Measurements from ENCODE around the gene SLC66A3. TPM values are rescaled to one million over a fixed set of nuclear protein-coding genes. Genes with fewer than 3 reads are reported as not detected.
"Not testable (repeated sequence)": the region's sequence is repeated elsewhere in the genome, so short reads cannot be mapped to it uniquely, and the experiment has no call there.

Gene SLC66A3
- total RNA-seq, 1 experiment from 2014 or later, result 3.7 TPM

DNA sequence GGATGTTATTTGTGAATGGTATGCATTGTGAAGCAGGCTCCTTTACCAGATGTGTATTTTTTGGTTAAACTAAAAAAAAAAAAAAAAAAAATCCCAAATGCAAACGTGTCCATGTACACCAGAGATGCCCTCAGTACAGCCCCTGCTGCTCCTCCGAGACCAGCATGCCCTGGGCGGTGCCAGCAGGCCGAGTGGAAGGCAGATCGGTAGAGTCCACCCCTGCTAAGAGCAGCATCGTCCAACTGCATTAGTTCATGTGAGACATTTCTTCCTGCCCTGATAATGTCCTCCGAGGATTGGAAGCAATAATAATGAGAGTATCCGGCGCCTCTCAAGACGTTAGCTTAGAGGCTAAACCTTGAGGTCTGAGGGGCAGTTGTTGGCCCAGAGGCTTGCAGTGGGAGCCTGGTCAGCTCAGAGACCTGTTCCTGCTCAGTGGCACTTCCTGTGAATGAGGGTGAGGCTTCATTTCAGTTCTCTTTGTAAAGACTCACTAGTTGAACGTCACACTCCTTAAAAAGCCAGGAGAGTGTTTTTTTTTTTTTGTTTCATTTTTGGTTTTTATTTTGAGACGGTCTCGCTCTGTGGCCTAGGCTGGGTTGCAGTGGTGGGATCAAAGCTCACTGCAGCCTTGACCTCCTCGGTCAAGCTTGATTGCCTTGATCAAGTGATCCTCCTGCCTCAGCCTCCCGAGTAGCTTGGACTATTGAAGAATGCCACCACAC lies 5.6 kb downstream of the SLC66A3 start:
- POLR2A ChIA-PET, result interaction anchor here (0.9 to 1.7 kb wide), 2 partner anchors 10 to 28 kb away, joined by 3 to 7 read pairs; a partner anchor contains a TSS

GRCh38 chr2:11161747-11162146 lies 6.5 kb downstream of the SLC66A3 start:
- Mint-ChIP-seq H3K4me3 (ENCODE audit: unreplicated experiment) (no peak overlapping the region), H3K36me3 (ENCODE audit: insufficient read depth, unreplicated experiment) (peaks cover 6% of the 10 kb centered on the region), H3K4me1 (ENCODE audit: insufficient read depth, unreplicated experiment) (no peaks in the 10 kb centered on the region), H3K27ac (ENCODE audit: low read depth, unreplicated experiment) (no peak overlapping the region), H3K27me3 (ENCODE audit: insufficient read depth, unreplicated experiment) (no peaks in the 10 kb centered on the region), H3K9me3 (ENCODE audit: unreplicated experiment) (no peaks in the 10 kb centered on the region)
- CTCF ChIA-PET, result interaction anchor here (0.7 to 1.8 kb wide), 6 partner anchors 11 to 285 kb away, joined by 3 to 7 read pairs (median 4); a partner anchor contains a TSS
- intact Hi-C loops (cut with micrococcal nuclease), result no loop called here
- BruUV-seq (replicated peaks), result no TSS peak
- no peak for DNase-seq (ENCODE audit: unreplicated experiment)
- POLR2A ChIA-PET, result interaction anchor here (0.9 to 1.7 kb wide), 2 partner anchors 9 to 29 kb away, joined by 3 to 7 read pairs; a partner anchor contains a TSS
- no peak for TF ChIP-seq CTCF (IDR thresholded peaks at IDR 0.05; ENCODE audit: unreplicated experiment)

More for the DNA sequence above, 5.6 kb downstream of the SLC66A3 start:
- no peak for DNase-seq (ENCODE audit: unreplicated experiment)
- intact Hi-C loops (cut with micrococcal nuclease), result no loop called here
- H3K36me3 Mint-ChIP-seq (ENCODE audit: insufficient read depth, unreplicated experiment), result peaks cover 6% of the 10 kb centered on the region
- TF ChIP-seq CTCF (IDR thresholded peaks at IDR 0.05; ENCODE audit: unreplicated experiment), result no peak
- H3K4me3 Mint-ChIP-seq (ENCODE audit: unreplicated experiment), result no peak overlapping the region
- no peaks in the 10 kb centered on the region for H3K27me3 Mint-ChIP-seq (ENCODE audit: insufficient read depth, unreplicated experiment)
- no peak overlapping the region for H3K27ac Mint-ChIP-seq (ENCODE audit: low read depth, unreplicated experiment)
- H3K4me1 Mint-ChIP-seq (ENCODE audit: insufficient read depth, unreplicated experiment), result no peaks in the 10 kb centered on the region
- CTCF ChIA-PET, result interaction anchor here (0.7 to 1.8 kb wide), 5 partner anchors 11 to 251 kb away, joined by 3 to 7 read pairs (median 4); a partner anchor contains a TSS
- H3K9me3 Mint-ChIP-seq (ENCODE audit: unreplicated experiment), result no peaks in the 10 kb centered on the region
- no TSS peak for BruUV-seq (replicated peaks)

DNA sequence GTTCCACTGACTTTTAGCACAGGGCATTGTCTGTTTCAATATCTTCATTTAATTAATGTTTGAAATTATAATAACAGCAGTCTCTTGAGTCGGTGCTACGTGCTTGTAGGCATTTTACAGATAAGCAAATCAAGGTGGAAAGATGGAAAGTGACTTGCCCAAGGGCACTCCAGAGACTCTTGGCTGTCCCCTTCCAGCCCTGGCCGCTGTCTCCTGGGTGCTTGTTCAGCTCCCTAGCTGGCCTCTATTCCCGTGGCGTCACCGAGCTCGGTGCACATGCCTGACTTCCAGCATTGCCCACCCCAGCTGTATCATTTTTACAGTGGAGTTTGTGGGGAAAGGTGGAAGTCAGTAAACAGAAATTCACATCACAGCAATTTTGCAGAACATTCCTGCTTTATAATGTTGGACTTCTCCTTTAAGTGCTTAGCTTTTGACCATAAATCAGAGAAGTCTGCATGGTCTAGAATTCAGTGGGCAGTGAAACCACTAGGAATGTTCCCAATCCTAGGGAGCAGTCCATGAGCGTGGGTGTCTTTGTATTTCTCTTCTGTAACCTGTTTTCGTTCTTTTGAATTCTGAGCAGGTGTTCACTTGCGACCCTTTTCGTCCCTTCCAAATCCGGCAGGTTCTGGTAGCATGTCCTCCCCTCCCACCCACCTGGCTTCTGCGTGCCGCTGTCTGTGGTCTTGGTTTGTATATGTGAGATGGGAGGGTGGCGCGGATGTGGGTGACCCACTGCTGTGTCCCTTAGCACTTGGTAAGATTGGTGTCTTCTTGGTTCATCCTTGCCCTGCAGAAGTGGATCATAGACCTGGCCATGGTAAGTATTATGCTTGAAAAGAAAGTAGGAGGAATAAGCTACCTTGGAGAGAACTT lies 8.4 kb downstream of the SLC66A3 start:
- Mint-ChIP-seq H3K4me3 (ENCODE audit: unreplicated experiment) (no peak overlapping the region), H3K4me1 (ENCODE audit: insufficient read depth, unreplicated experiment) (no peaks in the 10 kb centered on the region), H3K27ac (ENCODE audit: low read depth, unreplicated experiment) (no peak overlapping the region), H3K9me3 (ENCODE audit: unreplicated experiment) (no peaks in the 10 kb centered on the region), H3K27me3 (ENCODE audit: insufficient read depth, unreplicated experiment) (no peaks in the 10 kb centered on the region), H3K36me3 (ENCODE audit: insufficient read depth, unreplicated experiment) (peaks cover 6% of the 10 kb centered on the region)
- no peak for DNase-seq (ENCODE audit: unreplicated experiment)
- no TSS peak for BruUV-seq (replicated peaks)
- ChIA-PET CTCF (interaction anchor here (0.6 to 1.5 kb wide), 3 partner anchors 12 to 31 kb away, joined by 3 to 7 read pairs (median 7); a partner anchor contains a TSS), POLR2A (interaction anchor here (1.2 kb wide), 1 partner anchor 9 kb away, joined by 3 read pairs; the partner anchor contains the start of gene SLC66A3)
- no peak for TF ChIP-seq CTCF (IDR thresholded peaks at IDR 0.05; ENCODE audit: unreplicated experiment)
- intact Hi-C loops (cut with micrococcal nuclease), result no loop called here

DNA sequence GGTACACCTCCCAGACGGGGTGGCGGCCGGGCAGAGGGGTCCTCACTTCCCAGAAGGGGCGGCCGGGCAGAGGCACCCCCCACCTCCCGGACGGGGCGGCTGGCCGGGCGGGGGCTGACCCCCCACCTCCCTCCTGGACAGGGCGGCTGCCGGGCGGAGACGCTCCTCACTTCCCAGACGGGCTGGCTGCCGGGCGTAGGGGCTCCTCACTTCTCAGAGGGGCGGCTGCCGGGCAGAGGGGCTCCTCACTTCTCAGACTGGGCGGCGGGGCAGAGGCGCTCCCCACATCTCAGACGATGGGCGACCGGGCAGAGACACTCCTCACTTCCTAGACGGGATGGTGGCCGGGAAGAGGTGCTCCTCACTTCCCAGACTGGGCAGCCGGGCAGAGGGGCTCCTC lies 9.8 kb downstream of the SLC66A3 start:
- POLR2A ChIA-PET; H3K27me3 Mint-ChIP-seq (ENCODE audit: insufficient read depth, unreplicated experiment); CTCF ChIA-PET: not testable (repeated sequence)

More for the DNA sequence above, 9.8 kb downstream of the SLC66A3 start:
- H3K4me3 Mint-ChIP-seq (ENCODE audit: unreplicated experiment); H3K36me3 Mint-ChIP-seq (ENCODE audit: insufficient read depth, unreplicated experiment); H3K27ac Mint-ChIP-seq (ENCODE audit: low read depth, unreplicated experiment); BruUV-seq (replicated peaks); intact Hi-C loops (cut with micrococcal nuclease); DNase-seq (ENCODE audit: unreplicated experiment); H3K4me1 Mint-ChIP-seq (ENCODE audit: insufficient read depth, unreplicated experiment); H3K9me3 Mint-ChIP-seq (ENCODE audit: unreplicated experiment): not testable (repeated sequence)

Measured in MCF 10A (cell line).